ENCODE measurements around the gene DOK7. TPM values are rescaled to one million over a fixed set of nuclear protein-coding genes. Genes with fewer than 3 reads are reported as not detected.

The DOK7 gene
- total RNA-seq, 2 experiments from 2014 or later, result not detected

- CTCF ChIA-PET, result interaction anchor here (1.2 kb wide), 1 partner anchor 15 kb away, joined by 4 read pairs; no protein-coding TSS in a partner anchor
- H3K9me3 Mint-ChIP-seq, result no peaks in the 10 kb centered on the region
Observed at GRCh38 chr4:3464911-3465697, 2.0 kb downstream of the DOK7 start.

GRCh38 chr4:3465698-3466671 lies 2.9 kb downstream of the DOK7 start:
- no peak overlapping the region for H3K4me3 Mint-ChIP-seq
- H3K36me3 Mint-ChIP-seq (ENCODE audit: low read depth), result no peaks in the 10 kb centered on the region
- peaks cover 15% of the 10 kb centered on the region for H3K27me3 Mint-ChIP-seq
- no peaks in the 10 kb centered on the region for H3K4me1 Mint-ChIP-seq
- no peaks in the 10 kb centered on the region for H3K9me3 Mint-ChIP-seq
- POLR2A ChIA-PET, result no interaction called here
- CTCF ChIA-PET, result interaction anchor here (1.2 kb wide), 1 partner anchor 14 kb away, joined by 4 read pairs; no protein-coding TSS in a partner anchor
- no peak for DNase-seq
- H3K27ac Mint-ChIP-seq, result no peak overlapping the region

More at GRCh38 chr4:3464911-3465697, 2.0 kb downstream of the DOK7 start:
- Mint-ChIP-seq H3K36me3 (ENCODE audit: low read depth) (no peaks in the 10 kb centered on the region), H3K4me1 (no peaks in the 10 kb centered on the region), H3K27ac (no peak overlapping the region), H3K4me3 (no peak overlapping the region), H3K27me3 (peaks cover 15% of the 10 kb centered on the region)
- DNase-seq, result no peak
- POLR2A ChIA-PET, result no interaction called here

GRCh38 chr4:3466691-3467600 lies 3.8 kb downstream of the DOK7 start:
- ChIA-PET CTCF (interaction anchor here (1.2 kb wide), 1 partner anchor 13 kb away, joined by 4 read pairs; no protein-coding TSS in a partner anchor), POLR2A (no interaction called here)
- no peak overlapping the region for H3K4me3 Mint-ChIP-seq
- DNase-seq, result no peak
- no peaks in the 10 kb centered on the region for H3K36me3 Mint-ChIP-seq (ENCODE audit: low read depth)
- H3K4me1 Mint-ChIP-seq, result no peaks in the 10 kb centered on the region
- H3K27me3 Mint-ChIP-seq, result peaks cover 14% of the 10 kb centered on the region
- H3K27ac Mint-ChIP-seq, result no peak overlapping the region
- no peaks in the 10 kb centered on the region for H3K9me3 Mint-ChIP-seq

GRCh38 chr4:3467601-3468031 lies 4.5 kb downstream of the DOK7 start:
- Mint-ChIP-seq H3K4me3 (no peak overlapping the region), H3K27ac (no peak overlapping the region), H3K36me3 (ENCODE audit: low read depth) (no peaks in the 10 kb centered on the region), H3K4me1 (no peaks in the 10 kb centered on the region), H3K27me3 (peaks cover 8% of the 10 kb centered on the region), H3K9me3 (no peaks in the 10 kb centered on the region)
- ChIA-PET POLR2A (no interaction called here), CTCF (no interaction called here)
- DNase-seq, result no peak

GRCh38 chr4:3468154-3468553 lies 5.0 kb downstream of the DOK7 start:
- ChIA-PET CTCF (no interaction called here), POLR2A (no interaction called here)
- no peak for DNase-seq
- H3K4me1 Mint-ChIP-seq, result no peaks in the 10 kb centered on the region
- H3K4me3 Mint-ChIP-seq, result no peak overlapping the region
- peaks cover 6% of the 10 kb centered on the region for H3K27me3 Mint-ChIP-seq
- no peaks in the 10 kb centered on the region for H3K9me3 Mint-ChIP-seq
- H3K36me3 Mint-ChIP-seq (ENCODE audit: low read depth), result no peaks in the 10 kb centered on the region
- no peak overlapping the region for H3K27ac Mint-ChIP-seq

GRCh38 chr4:3468804-3469203 lies 5.7 kb downstream of the DOK7 start:
- Mint-ChIP-seq H3K27me3 (peaks cover 6% of the 10 kb centered on the region), H3K4me1 (no peaks in the 10 kb centered on the region), H3K36me3 (ENCODE audit: low read depth) (no peaks in the 10 kb centered on the region), H3K9me3 (no peaks in the 10 kb centered on the region), H3K4me3 (no peak overlapping the region), H3K27ac (no peak overlapping the region)
- DNase-seq, result no peak
- ChIA-PET POLR2A (no interaction called here), CTCF (no interaction called here)

- no peak for DNase-seq
- no peaks in the 10 kb centered on the region for H3K36me3 Mint-ChIP-seq (ENCODE audit: low read depth)
- no peaks in the 10 kb centered on the region for H3K4me1 Mint-ChIP-seq
- ChIA-PET POLR2A (no interaction called here), CTCF (interaction anchor here (0.6 to 1.4 kb wide), 2 partner anchors 11 to 472 kb away, joined by 3 to 5 read pairs; no protein-coding TSS in a partner anchor)
- H3K27me3 Mint-ChIP-seq, result peaks cover 2% of the 10 kb centered on the region
- no peak overlapping the region for H3K27ac Mint-ChIP-seq
- H3K9me3 Mint-ChIP-seq, result no peaks in the 10 kb centered on the region
- H3K4me3 Mint-ChIP-seq, result no peak overlapping the region
Observed at GRCh38 chr4:3469386-3470243, 6.5 kb downstream of the DOK7 start.

- POLR2A ChIA-PET, result no interaction called here
- Mint-ChIP-seq H3K27ac (no peak overlapping the region), H3K27me3 (no peaks in the 10 kb centered on the region), H3K4me1 (no peaks in the 10 kb centered on the region), H3K36me3 (ENCODE audit: low read depth) (no peaks in the 10 kb centered on the region), H3K4me3 (no peak overlapping the region), H3K9me3 (no peaks in the 10 kb centered on the region)
- no peak for DNase-seq
- CTCF ChIA-PET, result interaction anchor here (1.4 kb wide), 1 partner anchor 10 kb away, joined by 5 read pairs; no protein-coding TSS in a partner anchor
Observed at GRCh38 chr4:3470244-3471097, 7.4 kb downstream of the DOK7 start.

GRCh38 chr4:3471098-3471760 lies 8.1 kb downstream of the DOK7 start:
- H3K27me3 Mint-ChIP-seq, result no peaks in the 10 kb centered on the region
- H3K27ac Mint-ChIP-seq, result no peak overlapping the region
- H3K4me1 Mint-ChIP-seq, result no peaks in the 10 kb centered on the region
- ChIA-PET CTCF (interaction anchor here (1.4 kb wide), 2 partner anchors 9 to 10 kb away, joined by 4 to 5 read pairs; no protein-coding TSS in a partner anchor), POLR2A (no interaction called here)
- H3K36me3 Mint-ChIP-seq (ENCODE audit: low read depth), result no peaks in the 10 kb centered on the region
- no peak for DNase-seq
- H3K4me3 Mint-ChIP-seq, result no peak overlapping the region
- no peaks in the 10 kb centered on the region for H3K9me3 Mint-ChIP-seq

GRCh38 chr4:3471886-3472285 lies 8.8 kb downstream of the DOK7 start:
- CTCF ChIA-PET, result interaction anchor here (0.6 to 1.4 kb wide), 2 partner anchors 9 to 15 kb away, joined by 3 to 4 read pairs; no protein-coding TSS in a partner anchor
- Mint-ChIP-seq H3K36me3 (ENCODE audit: low read depth) (no peaks in the 10 kb centered on the region), H3K4me3 (no peak overlapping the region), H3K27ac (no peak overlapping the region), H3K4me1 (no peaks in the 10 kb centered on the region), H3K9me3 (no peaks in the 10 kb centered on the region), H3K27me3 (no peaks in the 10 kb centered on the region)
- POLR2A ChIA-PET, result no interaction called here
- DNase-seq, result no peak

Data from activated CD4-positive, alpha-beta T cell treated with anti-CD3 and anti-CD28 coated beads, Interleukin-2, amount 10 ng/mL, durations not matched to agents 7 days and 5 days (primary cell).